ENCODE results near the gene PTBP3.
"Not testable (repeated sequence)": the region's sequence is repeated elsewhere in the genome, so short reads cannot be mapped to it uniquely, and the experiment has no call there.

Gene PTBP3

GRCh38 chr9:112224401-112225289, 108.8 kb downstream of the PTBP3 start:
- Mint-ChIP-seq H3K4me1 (peaks cover 4% of the 10 kb centered on the region), H3K27me3 (no peaks in the 10 kb centered on the region), H3K36me3 (peaks cover 44% of the 10 kb centered on the region), H3K9me3 (no peaks in the 10 kb centered on the region), H3K27ac (peak overlapping the region; percentile 14), H3K4me3 (no peak overlapping the region)
- DNase-seq (ENCODE audit: low spot score in 2 of 2) (no peak), ATAC-seq (ENCODE audit: low read depth) (no peak)

- Mint-ChIP-seq H3K27ac (peak overlapping the region; percentile 53), H3K36me3 (peaks cover 34% of the 10 kb centered on the region), H3K4me1 (peaks cover 12% of the 10 kb centered on the region), H3K4me3 (no peak overlapping the region), H3K9me3 (no peaks in the 10 kb centered on the region), H3K27me3 (no peaks in the 10 kb centered on the region)
- DNase-seq (ENCODE audit: low spot score in 2 of 2), result no peak
- ATAC-seq (ENCODE audit: low read depth), result peak; percentile 35
Observed at GRCh38 chr9:112218908-112219307, 114.5 kb downstream of the PTBP3 start.

DNA sequence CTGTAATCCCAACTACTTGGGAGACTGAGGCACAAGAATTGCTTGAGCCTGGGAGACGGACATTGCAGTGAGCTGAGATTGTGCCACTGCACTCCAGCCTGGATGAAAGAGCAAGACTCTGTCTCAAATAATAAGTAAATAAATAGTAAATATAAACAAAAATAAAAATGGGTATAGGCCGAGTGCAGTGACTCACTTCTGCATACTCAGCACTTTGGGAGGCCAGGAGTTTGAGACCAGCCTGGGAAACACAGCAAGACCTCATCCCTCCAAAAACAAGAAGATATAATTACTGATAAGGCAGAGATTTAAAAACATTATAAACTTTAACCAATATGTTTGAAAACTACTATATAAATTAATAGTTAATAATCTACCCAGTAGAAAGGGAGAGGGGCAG, 120.5 kb downstream of the PTBP3 start:
- ATAC-seq (ENCODE audit: low read depth) (no peak), DNase-seq (ENCODE audit: low spot score in 2 of 2) (no peak)
- Mint-ChIP-seq H3K27ac (no peak overlapping the region), H3K4me1 (peaks cover 2% of the 10 kb centered on the region), H3K36me3 (peaks cover 49% of the 10 kb centered on the region), H3K9me3 (peaks cover 9% of the 10 kb centered on the region), H3K27me3 (no peaks in the 10 kb centered on the region), H3K4me3 (no peak overlapping the region)

DNA sequence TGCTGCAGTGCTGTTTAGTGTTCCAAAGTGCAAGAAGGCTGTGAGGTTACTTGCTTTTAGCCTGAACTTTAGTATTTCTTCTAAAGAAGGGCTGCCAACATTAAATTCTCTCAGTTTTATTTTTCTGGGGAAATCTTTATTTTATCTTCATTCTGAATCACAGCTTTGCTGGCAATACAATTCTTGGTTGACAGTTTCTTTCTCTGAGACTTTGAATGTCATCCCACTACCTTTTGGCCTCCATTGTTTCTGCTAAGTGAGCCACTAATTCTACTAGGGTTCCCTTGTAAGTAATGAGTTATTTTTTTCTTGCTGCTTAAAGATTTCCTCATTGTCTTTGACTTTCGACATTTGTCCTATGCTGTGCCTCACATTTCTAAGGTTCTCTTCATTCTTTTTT, 126.0 kb downstream of the PTBP3 start:
- Mint-ChIP-seq H3K4me1 (no peaks in the 10 kb centered on the region), H3K9me3 (peaks cover 20% of the 10 kb centered on the region), H3K36me3 (peaks cover 46% of the 10 kb centered on the region), H3K27me3 (no peaks in the 10 kb centered on the region), H3K4me3 (no peak overlapping the region), H3K27ac (no peak overlapping the region)
- no peak for DNase-seq (ENCODE audit: low spot score in 2 of 2)
- no peak for ATAC-seq (ENCODE audit: low read depth)

GRCh38 chr9:112203536-112203935, 129.9 kb downstream of the PTBP3 start:
- Mint-ChIP-seq H3K4me3 (no peak overlapping the region), H3K4me1 (no peaks in the 10 kb centered on the region), H3K9me3 (peaks cover 16% of the 10 kb centered on the region), H3K27me3 (no peaks in the 10 kb centered on the region), H3K27ac (no peak overlapping the region), H3K36me3 (peaks cover 25% of the 10 kb centered on the region)
- DNase-seq (ENCODE audit: low spot score in 2 of 2) (no peak), ATAC-seq (ENCODE audit: low read depth) (no peak)

DNA sequence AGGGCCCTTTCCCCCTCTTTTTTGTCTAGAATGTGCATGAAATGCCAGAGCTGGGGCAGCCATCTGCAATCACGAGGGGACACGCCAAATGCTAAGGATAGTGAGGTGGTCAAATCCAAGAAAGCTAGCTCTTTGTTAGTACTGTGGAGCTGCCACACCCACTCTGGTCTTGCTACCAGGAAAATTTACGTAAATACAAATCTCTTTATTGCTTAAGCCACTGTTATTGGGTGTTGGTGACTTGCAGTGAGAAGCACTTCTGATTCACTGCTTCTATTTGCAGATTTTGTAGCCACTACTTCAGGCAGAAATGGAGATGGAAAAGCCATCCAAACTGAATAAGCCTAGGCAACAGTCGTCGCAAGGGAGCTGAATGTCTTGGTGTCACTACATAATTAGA, 132.7 kb downstream of the PTBP3 start:
- no peaks in the 10 kb centered on the region for H3K4me1 Mint-ChIP-seq
- no peak overlapping the region for H3K4me3 Mint-ChIP-seq
- no peaks in the 10 kb centered on the region for H3K27me3 Mint-ChIP-seq
- no peak for DNase-seq (ENCODE audit: low spot score in 2 of 2)
- H3K9me3 Mint-ChIP-seq, result peaks cover 6% of the 10 kb centered on the region
- ATAC-seq (ENCODE audit: low read depth), result no peak
- H3K36me3 Mint-ChIP-seq, result peaks cover 10% of the 10 kb centered on the region
- no peak overlapping the region for H3K27ac Mint-ChIP-seq

GRCh38 chr9:112198646-112199045, 134.8 kb downstream of the PTBP3 start:
- Mint-ChIP-seq H3K36me3 (peaks cover 6% of the 10 kb centered on the region), H3K27ac (no peak overlapping the region), H3K4me1 (no peaks in the 10 kb centered on the region), H3K27me3 (no peaks in the 10 kb centered on the region), H3K4me3 (no peak overlapping the region), H3K9me3 (peaks cover 3% of the 10 kb centered on the region)
- ATAC-seq (ENCODE audit: low read depth), result no peak
- DNase-seq (ENCODE audit: low spot score in 2 of 2), result no peak

DNA sequence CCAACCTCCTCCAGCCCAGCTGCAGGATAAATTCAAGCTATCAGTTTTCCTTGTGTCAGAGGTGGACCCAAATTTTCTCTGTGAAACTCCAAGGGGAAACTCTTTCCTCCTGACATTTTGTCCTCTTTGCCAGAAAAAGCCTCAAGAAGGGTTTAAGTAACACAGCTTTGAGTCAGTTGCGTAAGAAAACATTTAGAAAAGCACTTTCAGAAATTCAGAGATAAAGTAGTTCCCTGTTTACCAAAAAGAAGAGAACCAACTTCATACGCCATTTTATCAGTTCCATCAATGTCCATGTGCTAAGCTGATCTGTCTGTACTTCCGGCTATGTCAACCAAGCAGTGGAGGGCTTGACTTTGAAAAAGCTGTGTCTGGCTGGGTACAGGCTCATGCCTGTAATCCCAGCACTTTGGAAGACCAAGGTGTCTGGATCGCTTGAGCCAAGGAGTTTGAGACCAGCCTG, 138.4 kb downstream of the PTBP3 start:
- ATAC-seq (ENCODE audit: low read depth) (no peak), DNase-seq (ENCODE audit: low spot score in 2 of 2) (no peak)
- H3K36me3 Mint-ChIP-seq, result peaks cover 10% of the 10 kb centered on the region
- H3K27me3 Mint-ChIP-seq, result no peaks in the 10 kb centered on the region
- H3K9me3 Mint-ChIP-seq, result no peaks in the 10 kb centered on the region
- no peak overlapping the region for H3K4me3 Mint-ChIP-seq
- H3K4me1 Mint-ChIP-seq, result no peaks in the 10 kb centered on the region
- H3K27ac Mint-ChIP-seq, result no peak overlapping the region

DNA sequence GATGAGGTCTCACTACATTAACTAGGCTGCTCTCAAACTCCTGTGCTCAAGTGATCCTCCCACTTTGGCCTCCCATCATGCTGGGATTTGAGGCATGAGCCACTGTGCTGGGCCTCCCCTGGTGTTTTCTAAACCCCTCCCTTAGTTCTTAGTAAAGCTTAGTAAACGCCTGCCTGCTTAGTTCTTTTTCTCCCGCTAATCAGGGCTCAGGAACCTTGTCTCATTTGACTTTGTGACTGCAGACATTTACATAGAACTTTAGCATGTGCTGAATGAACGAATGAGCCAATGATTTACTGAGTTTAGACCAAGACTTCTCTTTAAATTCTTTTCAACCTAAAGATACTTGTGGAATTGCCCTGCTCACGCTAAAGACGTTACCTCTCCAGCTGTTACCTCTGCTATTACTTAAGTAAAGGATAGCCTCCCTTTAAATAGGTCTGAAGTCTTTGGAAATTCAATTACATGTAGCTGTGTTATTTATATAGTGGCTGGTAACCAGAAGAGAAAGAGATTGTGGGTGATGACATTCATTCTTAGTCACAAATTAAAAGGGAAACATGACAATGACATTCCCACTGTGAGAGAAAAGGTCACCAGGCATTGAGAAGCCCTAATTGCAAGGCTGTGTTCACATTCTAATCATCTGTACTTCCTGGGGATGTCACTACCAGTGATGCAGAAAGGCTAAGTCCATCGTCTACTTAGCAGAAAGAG, 139.7 kb downstream of the PTBP3 start:
- Mint-ChIP-seq H3K4me1 (peaks cover 2% of the 10 kb centered on the region), H3K9me3 (no peaks in the 10 kb centered on the region), H3K27ac (no peak overlapping the region), H3K4me3 (no peak overlapping the region), H3K36me3 (peaks cover 8% of the 10 kb centered on the region), H3K27me3 (no peaks in the 10 kb centered on the region)
- ATAC-seq (ENCODE audit: low read depth), result no peak
- DNase-seq (ENCODE audit: low spot score in 2 of 2), result no peak

- not testable (repeated sequence) for ATAC-seq (ENCODE audit: low read depth); H3K9me3 Mint-ChIP-seq; DNase-seq (ENCODE audit: low spot score in 2 of 2); H3K4me1 Mint-ChIP-seq; H3K27ac Mint-ChIP-seq; H3K27me3 Mint-ChIP-seq; H3K36me3 Mint-ChIP-seq; H3K4me3 Mint-ChIP-seq
Observed at GRCh38 chr9:112190320-112190719, 143.1 kb downstream of the PTBP3 start.

DNA sequence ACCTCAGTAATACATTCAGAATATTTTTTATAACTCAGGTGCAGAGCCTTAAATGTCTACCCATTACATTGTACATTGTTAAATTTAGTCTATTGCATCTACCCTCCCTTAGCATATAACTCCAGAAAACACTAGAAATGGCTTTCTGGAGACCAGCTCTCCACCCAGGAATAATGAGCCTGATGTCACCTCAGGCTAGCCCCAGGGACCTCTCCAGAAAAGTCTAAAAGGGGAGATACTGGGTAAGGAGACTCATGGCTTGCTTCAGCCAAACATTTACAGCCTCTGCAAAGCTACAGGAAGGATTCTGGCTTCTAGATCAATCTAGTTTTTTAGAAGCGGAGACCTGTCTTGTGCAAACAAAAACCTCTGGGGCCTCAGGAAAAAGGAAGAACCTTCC, 144.5 kb downstream of the PTBP3 start:
- ATAC-seq (ENCODE audit: low read depth) (no peak), DNase-seq (ENCODE audit: low spot score in 2 of 2) (no peak)
- Mint-ChIP-seq H3K4me3 (no peak overlapping the region), H3K27ac (no peak overlapping the region), H3K27me3 (no peaks in the 10 kb centered on the region), H3K4me1 (peaks cover 5% of the 10 kb centered on the region), H3K9me3 (no peaks in the 10 kb centered on the region), H3K36me3 (peaks cover 8% of the 10 kb centered on the region)

DNA sequence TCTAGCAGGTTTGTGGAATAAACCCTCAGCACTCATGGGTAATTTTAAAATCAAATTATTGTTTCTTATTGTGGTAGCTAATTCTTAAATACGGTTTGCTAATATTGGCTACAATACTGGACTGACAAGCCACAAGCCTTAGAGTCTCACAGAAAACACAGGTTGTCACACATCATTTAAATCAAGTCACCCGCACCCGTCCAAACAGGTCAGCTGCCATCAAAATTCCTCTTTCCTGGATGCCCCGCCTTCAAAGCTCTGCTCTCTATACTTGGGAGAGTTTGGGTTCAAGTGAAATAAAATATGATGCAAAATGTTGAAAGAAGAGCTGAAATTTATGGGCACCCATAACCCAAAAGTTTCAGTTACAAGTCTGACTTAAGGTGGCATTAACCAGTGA, 146.0 kb downstream of the PTBP3 start:
- H3K4me1 Mint-ChIP-seq, result peaks cover 5% of the 10 kb centered on the region
- no peak overlapping the region for H3K27ac Mint-ChIP-seq
- ATAC-seq (ENCODE audit: low read depth), result no peak
- peaks cover 1% of the 10 kb centered on the region for H3K9me3 Mint-ChIP-seq
- peaks cover 9% of the 10 kb centered on the region for H3K36me3 Mint-ChIP-seq
- H3K4me3 Mint-ChIP-seq, result no peak overlapping the region
- H3K27me3 Mint-ChIP-seq, result no peaks in the 10 kb centered on the region
- DNase-seq (ENCODE audit: low spot score in 2 of 2), result no peak

- Mint-ChIP-seq H3K4me1 (peaks cover 5% of the 10 kb centered on the region), H3K9me3 (peaks cover 1% of the 10 kb centered on the region), H3K27ac (no peak overlapping the region), H3K36me3 (peaks cover 9% of the 10 kb centered on the region), H3K27me3 (no peaks in the 10 kb centered on the region), H3K4me3 (no peak overlapping the region)
- ATAC-seq (ENCODE audit: low read depth) (no peak), DNase-seq (ENCODE audit: low spot score in 2 of 2) (no peak)
Observed at GRCh38 chr9:112186695-112187094, 146.7 kb downstream of the PTBP3 start.

GRCh38 chr9:112184946-112185345, 148.5 kb downstream of the PTBP3 start:
- Mint-ChIP-seq H3K4me3 (no peak overlapping the region), H3K36me3 (peaks cover 1% of the 10 kb centered on the region), H3K9me3 (peaks cover 1% of the 10 kb centered on the region), H3K27ac (no peak overlapping the region), H3K27me3 (no peaks in the 10 kb centered on the region), H3K4me1 (peaks cover 17% of the 10 kb centered on the region)
- ATAC-seq (ENCODE audit: low read depth), result no peak
- no peak for DNase-seq (ENCODE audit: low spot score in 2 of 2)

All from memory B cell (primary cell).